Measurements from ENCODE around the gene RHOT2.

- TF ChIP-seq EZH2 (IDR thresholded peaks at IDR 0.05; ENCODE audit: low read depth) (no peak), CTCF (conservative IDR thresholded peaks at IDR 0.05) (no peak)
These were observed 26.4 kb downstream of the RHOT2 start for GRCh38 chr16:694187-694862.

Data from PC-9 (cell line).